K562 (cell line): ENCODE results near the gene CYTH1. TPM values are rescaled to one million over a fixed set of nuclear protein-coding genes. Genes with fewer than 3 reads are reported as not detected.

Experiments used
- ATAC-seq: fragments of 200-7000 bp; cut with Tn5 transposase; 3 replicates; pipeline ENCODE4 v1.9.1; 2020; ENCODE audit warnings: moderate library complexity
- BruUV-seq: library from RNA; stranded (reverse); fragments of 400-500 nt; replicated peaks from 2 replicates; lab custom pipeline; 2021; lab: Mats Ljungman, UMichigan
- CTCF ChIA-PET: fragments of 300-600 bp; formaldehyde crosslinking; extraction: SDS; loops from one replicate; lab custom pipeline; 2021; ENCODE audit warnings: low intra/inter-chr PET ratio; lab: Yijun Ruan, JAX
- POLR2A ChIA-PET: fragments of 300-600, 350-650 bp; sonication (Branson Sonifier 250); formaldehyde crosslinking; extraction: SDS; loops from one replicate; lab custom pipeline; 2021; ENCODE audit warnings: antibody characterized with exemption, inconsistent platforms; lab: Yijun Ruan, JAX
- DNase-seq, 4 experiments: peaks; one replicate each; pipeline versions ENCODE4 v3.0.0 to v3.0.0-alpha.2; 2011 to 2018; ENCODE audit warnings: low spot score in 3 of 4, mixed read lengths in 3 of 4; ENCODE audit errors: extremely low read depth in 1 of 4
- FAIRE-seq: peaks from 2 replicates; lab custom pipeline; 2011; peaks lifted over from hg19 to GRCh38; lab: Jason Lieb, UNC
- H2AFZ ChIP-seq: 2 replicates; pipeline ENCODE4 v1.6.0; 2011; ENCODE audit warnings: low read depth, low read length, control low read depth, inconsistent platforms
- H3K27ac ChIP-seq: fragments of 200-600 bp; 3 replicates; pipeline ENCODE4 v1.8.0; 2011; ENCODE audit warnings: low read depth, mild to moderate bottlenecking, control low read depth, inconsistent platforms, low read length, moderate library complexity, mixed read lengths; ENCODE audit errors: extremely low read depth
- H3K27me3 ChIP-seq, 2 experiments: fragments of 300-600 bp in 1 of 2; 2 replicates in 1 of 2; 3 replicates in 1 of 2; pipeline versions ENCODE4 v1.6.0 to v1.8.0; 2011; ENCODE audit warnings: inconsistent platforms in 2 of 2, low read length in 2 of 2, mild to moderate bottlenecking in 1 of 2, mixed read lengths in 1 of 2, moderate library complexity in 1 of 2; ENCODE audit not compliant: control insufficient read depth in 2 of 2, insufficient read depth in 2 of 2
- H3K36me3 ChIP-seq: fragments of 300-600 bp; 3 replicates; pipeline ENCODE4 v1.8.0; 2011; ENCODE audit warnings: mild to moderate bottlenecking, low read length, inconsistent platforms; ENCODE audit not compliant: control insufficient read depth, insufficient read depth
- H3K4me1 ChIP-seq, 2 experiments: fragments of 200-600 bp in 1 of 2; replicated peaks in 1 of 2; 2 replicates in 1 of 2; 3 replicates in 1 of 2; pipeline versions ENCODE4 v1.5.1 to v1.8.0; 2011; ENCODE audit warnings: inconsistent platforms in 2 of 2, low read length in 2 of 2, mild to moderate bottlenecking in 1 of 2, mixed read lengths in 1 of 2, moderate library complexity in 1 of 2; ENCODE audit not compliant: control insufficient read depth in 2 of 2, insufficient read depth in 2 of 2
- H3K4me2 ChIP-seq: 2 replicates; pipeline ENCODE4 v1.6.1; 2011; ENCODE audit warnings: low read length, control low read depth, inconsistent platforms, mixed read lengths; ENCODE audit not compliant: insufficient read depth
- H3K4me3 ChIP-seq: fragments of 200-600 bp; sonication (generic), shearing (Covaris generic); 2 replicates; pipeline ENCODE4 v1.5.1; 2016; ENCODE audit warnings: control low read depth, inconsistent platforms
- H3K79me2 ChIP-seq: fragments of 200-600 bp; 3 replicates; pipeline ENCODE4 v1.8.0; 2011; ENCODE audit warnings: low read length, inconsistent platforms; ENCODE audit not compliant: control insufficient read depth, insufficient read depth
- H3K9ac ChIP-seq, 2 experiments: 2 replicates each; pipeline versions ENCODE4 v1.6.0 to v1.6.1; 2011; ENCODE audit warnings: low read depth in 2 of 2, low read length in 2 of 2, control low read depth in 1 of 2, inconsistent platforms in 1 of 2, mild to moderate bottlenecking in 1 of 2, mixed read lengths in 1 of 2; ENCODE audit not compliant: insufficient read depth in 1 of 2
- H3K9me1 ChIP-seq: one replicate; pipeline ENCODE4 v1.6.0; 2011; ENCODE audit warnings: inconsistent platforms, mild to moderate bottlenecking, low read length, moderate library complexity; ENCODE audit not compliant: control insufficient read depth, insufficient read depth
- H3K9me3 ChIP-seq: replicated peaks from 2 replicates; pipeline ENCODE4 v1.5.1; 2011; ENCODE audit warnings: low read depth, low read length, inconsistent platforms; ENCODE audit not compliant: control insufficient read depth, insufficient read depth
- H4K20me1 ChIP-seq: replicated peaks from 2 replicates; pipeline ENCODE4 v1.6.1; 2011; ENCODE audit warnings: low read length, inconsistent platforms, mixed read lengths; ENCODE audit not compliant: control insufficient read depth, insufficient read depth
- ARNT ChIP-seq, 2 experiments: fragments of 450-650 bp; IDR thresholded peaks; 2 replicates each; pipeline ENCODE4 v1.6.1; 2016; ENCODE audit warnings: mild to moderate bottlenecking in 1 of 2
- CREM ChIP-seq: IDR thresholded peaks from 2 replicates; pipeline ENCODE4 v1.6.1; 2014; ENCODE audit warnings: antibody characterized with exemption, low read depth
- ELF4 ChIP-seq: fragments of 450-650 bp; formaldehyde crosslinking; IDR thresholded peaks from 2 replicates; pipeline ENCODE4 v1.4.0; 2022; ENCODE audit warnings: missing genetic modification characterization
- EP300 ChIP-seq: IDR thresholded peaks from 2 replicates; pipeline ENCODE4 v1.6.1; 2012; ENCODE audit warnings: low read length, improper control_type of control experiment
- MAFF ChIP-seq: IDR thresholded peaks from 2 replicates; pipeline ENCODE4 v1.6.1; 2012; ENCODE audit warnings: low read length, improper control_type of control experiment
- MED1 ChIP-seq: sonication (generic); formaldehyde crosslinking; IDR thresholded peaks from 2 replicates; pipeline ENCODE4 v1.8.1; 2023; ENCODE audit warnings: missing genetic modification reagents, borderline replicate concordance
- NRF1 ChIP-seq, 2 experiments: fragments of 450-650 bp; IDR thresholded peaks in 1 of 2; conservative IDR thresholded peaks in 1 of 2; 2 replicates each; pipeline ENCODE4 v1.6.1; 2014; ENCODE audit warnings: mild to moderate bottlenecking in 2 of 2
- PHF8 ChIP-seq: fragments of 200-600 bp; sonication (generic); IDR thresholded peaks from 2 replicates; pipeline ENCODE4 v1.6.1; 2012; ENCODE audit warnings: mixed run types, mild to moderate bottlenecking, inconsistent platforms, low read length, moderate library complexity, borderline replicate concordance
- POLR3G ChIP-seq: IDR thresholded peaks from 2 replicates; pipeline ENCODE4 v1.6.1; 2011; ENCODE audit not compliant: insufficient read length, insufficient replicate concordance; ENCODE audit errors: extremely low read depth
- WGBS: fragments of 100-300 bp; shearing (Covaris generic); methylation state at CpG from one replicate; pipeline ENCODE4 v1.1.6; 2016; ENCODE audit warnings: low coverage, mixed read lengths; ENCODE audit not compliant: insufficient coverage; ENCODE audit errors: missing lambda C conversion rate; 5-methylcytosine and 5-hydroxymethylcytosine counted together
- in situ Hi-C: fragments of 300-500 bp; cut with MboI; formaldehyde crosslinking; loops from 4 replicates; pipeline ENCODE4 v1.15.0; 2018; ENCODE audit warnings: inconsistent platforms, mixed read lengths
- intact Hi-C: fragments of 100-400 bp; cut with micrococcal nuclease; formaldehyde crosslinking; loops from 2 replicates; pipeline ENCODE4 v1.14.2; 2022
- polyA plus RNA-seq, 8 experiments: library from polyadenylated mRNA; depleted of rRNA in 4 of 8; stranded (reverse) in 5 of 8; unstranded in 3 of 8; fragments of >200 nt; fragmentation: Nextera tagmentation in 2 of 8; fragmentation: Illumina TruSeq in 1 of 8; extraction: Ambion mirVana in 2 of 8; extraction: Trizol in 1 of 8; gene quantifications; 2 replicates each; pipeline versions ENCODE4 v1.2.1 to v1.2.3, GENCODE V29; 2011 to 2014; ENCODE audit warnings: inconsistent platforms in 1 of 8, missing spikeins in 1 of 8
- total RNA-seq, 7 experiments: library from RNA; depleted of rRNA in 6 of 7; stranded (reverse); fragments of >200 nt in 6 of 7; fragmentation: Illumina TruSeq in 2 of 7; extraction: Trizol in 2 of 7; gene quantifications; 2 replicates each; pipeline versions ENCODE4 v1.2.1 to v1.2.3, GENCODE V29; 2011 to 2021; ENCODE audit warnings: low replicate concordance in 1 of 7
- TF ChIP-seq, protein P1 (sequence below), 2 experiments: IDR thresholded peaks in 1 of 2; conservative IDR thresholded peaks in 1 of 2; 2 replicates each; pipeline ENCODE4 v1.6.1; 2016; ENCODE audit warnings: low read depth in 2 of 2, mild to moderate bottlenecking in 1 of 2, missing compliant biosample characterization in 1 of 2, missing genetic modification characterization in 1 of 2, moderate library complexity in 1 of 2
- TF ChIP-seq, protein P2 (sequence below): sonication (generic); formaldehyde crosslinking; IDR thresholded peaks from 2 replicates; pipeline ENCODE4 v1.8.0; 2022; ENCODE audit warnings: missing genetic modification reagents, mild to moderate bottlenecking, borderline replicate concordance
- TF ChIP-seq, protein P3 (sequence below), 2 experiments: IDR thresholded peaks; 2 replicates each; pipeline ENCODE4 v1.6.1; 2012; ENCODE audit warnings: improper control_type of control experiment in 2 of 2, low read depth in 2 of 2, low read length in 2 of 2, borderline replicate concordance in 1 of 2

Gene CYTH1
- total and polyA plus RNA-seq, 9 of the 15 experiments (the other 6 are each of a cell fraction or from before 2014, with no cell fraction given): 0.52 to 27.7 (median 16.8) TPM

DNA sequence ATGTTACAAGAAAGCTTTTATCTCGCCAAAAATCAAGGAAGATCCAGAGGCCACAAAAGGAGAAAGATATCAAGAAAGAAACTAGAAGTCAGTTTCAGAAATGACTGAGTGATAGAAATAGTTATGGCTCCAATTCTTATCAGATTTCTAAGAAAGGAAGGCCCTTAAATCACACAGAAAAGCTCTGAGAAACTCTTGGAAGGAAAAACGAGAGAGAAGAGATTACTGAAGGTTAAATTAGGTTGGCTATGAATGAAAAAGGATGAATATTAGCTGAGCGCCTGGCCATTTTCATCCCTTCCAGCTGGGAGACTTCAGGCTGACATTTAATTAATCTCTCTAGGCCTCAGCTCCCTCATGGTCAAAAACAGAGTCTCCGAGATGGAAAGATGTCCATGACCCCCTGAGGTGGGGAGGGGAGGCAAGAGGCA lies 72.3 kb downstream of the CYTH1 start:
- H3K36me3 ChIP-seq: peaks cover 13% of the 10 kb centered on the region; the same call in 1 of the 3 replicates
- WGBS: 26% methylated on average over 4 of the region's 4 CpGs
- ATAC-seq (no peak; the same call in 2 of the 3 replicates), FAIRE-seq (no peak), DNase-seq (no peak)
- BruUV-seq: no TSS peak
- in situ Hi-C loops: no loop called here
- ChIA-PET POLR2A (interaction anchor here (0.8 to 1.6 kb wide), 5 partner anchors 9 to 27 kb away, joined by 3 to 4 read pairs (median 3); no protein-coding TSS in a partner anchor), CTCF (interaction anchor here (1.1 kb wide), 1 partner anchor 213 kb away, joined by 3 read pairs; no protein-coding TSS in a partner anchor)
- no peak overlapping the region for H2AFZ ChIP-seq
- no peak overlapping the region for H3K27ac ChIP-seq
- H3K9me1 ChIP-seq: no peaks in the 10 kb centered on the region
- H3K9ac ChIP-seq: no peak overlapping the region
- peaks cover 15% of the 10 kb centered on the region; the same call in 2 of the 3 replicates for H3K79me2 ChIP-seq
- H3K27me3 ChIP-seq: no peaks in the 10 kb centered on the region
- no peak overlapping the region for H3K4me3 ChIP-seq
- H3K9me3 ChIP-seq: no peaks in the 10 kb centered on the region
- peaks cover 5 to 21% of the 10 kb centered on the region in 2 experiments; a peak in 4 of 5 replicates for H3K4me1 ChIP-seq
- intact Hi-C loops: loop anchor here (5.0 to 10.0 kb wide), 2 partner anchors 212 to 265 kb away; no protein-coding TSS in a partner anchor
- H4K20me1 ChIP-seq: peaks cover 24% of the 10 kb centered on the region
- H3K4me2 ChIP-seq: no peak overlapping the region
- TF ChIP-seq NRF1 (conservative IDR thresholded peaks at IDR 0.05 in 1 of 2, IDR thresholded peaks at IDR 0.05 in 1 of 2): no peak
- TF ChIP-seq PHF8: no peak
- TF ChIP-seq, protein P1, sequence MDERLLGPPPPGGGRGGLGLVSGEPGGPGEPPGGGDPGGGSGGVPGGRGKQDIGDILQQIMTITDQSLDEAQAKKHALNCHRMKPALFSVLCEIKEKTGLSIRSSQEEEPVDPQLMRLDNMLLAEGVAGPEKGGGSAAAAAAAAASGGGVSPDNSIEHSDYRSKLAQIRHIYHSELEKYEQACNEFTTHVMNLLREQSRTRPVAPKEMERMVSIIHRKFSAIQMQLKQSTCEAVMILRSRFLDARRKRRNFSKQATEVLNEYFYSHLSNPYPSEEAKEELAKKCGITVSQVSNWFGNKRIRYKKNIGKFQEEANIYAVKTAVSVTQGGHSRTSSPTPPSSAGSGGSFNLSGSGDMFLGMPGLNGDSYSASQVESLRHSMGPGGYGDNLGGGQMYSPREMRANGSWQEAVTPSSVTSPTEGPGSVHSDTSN (CRISPR knock-in tag; IDR thresholded peaks at IDR 0.05; ENCODE audit: low read depth): no peak
- TF ChIP-seq, protein P1 (tag; conservative IDR thresholded peaks at IDR 0.05; ENCODE audit: low read depth): peak; percentile 79
- TF ChIP-seq, protein P2, sequence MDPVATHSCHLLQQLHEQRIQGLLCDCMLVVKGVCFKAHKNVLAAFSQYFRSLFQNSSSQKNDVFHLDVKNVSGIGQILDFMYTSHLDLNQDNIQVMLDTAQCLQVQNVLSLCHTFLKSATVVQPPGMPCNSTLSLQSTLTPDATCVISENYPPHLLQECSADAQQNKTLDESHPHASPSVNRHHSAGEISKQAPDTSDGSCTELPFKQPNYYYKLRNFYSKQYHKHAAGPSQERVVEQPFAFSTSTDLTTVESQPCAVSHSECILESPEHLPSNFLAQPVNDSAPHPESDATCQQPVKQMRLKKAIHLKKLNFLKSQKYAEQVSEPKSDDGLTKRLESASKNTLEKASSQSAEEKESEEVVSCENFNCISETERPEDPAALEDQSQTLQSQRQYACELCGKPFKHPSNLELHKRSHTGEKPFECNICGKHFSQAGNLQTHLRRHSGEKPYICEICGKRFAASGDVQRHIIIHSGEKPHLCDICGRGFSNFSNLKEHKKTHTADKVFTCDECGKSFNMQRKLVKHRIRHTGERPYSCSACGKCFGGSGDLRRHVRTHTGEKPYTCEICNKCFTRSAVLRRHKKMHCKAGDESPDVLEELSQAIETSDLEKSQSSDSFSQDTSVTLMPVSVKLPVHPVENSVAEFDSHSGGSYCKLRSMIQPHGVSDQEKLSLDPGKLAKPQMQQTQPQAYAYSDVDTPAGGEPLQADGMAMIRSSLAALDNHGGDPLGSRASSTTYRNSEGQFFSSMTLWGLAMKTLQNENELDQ (CRISPR knock-in tag): no peak
- TF ChIP-seq ARNT (IDR thresholded peaks at IDR 0.05): no peak
- TF ChIP-seq, protein P3, sequence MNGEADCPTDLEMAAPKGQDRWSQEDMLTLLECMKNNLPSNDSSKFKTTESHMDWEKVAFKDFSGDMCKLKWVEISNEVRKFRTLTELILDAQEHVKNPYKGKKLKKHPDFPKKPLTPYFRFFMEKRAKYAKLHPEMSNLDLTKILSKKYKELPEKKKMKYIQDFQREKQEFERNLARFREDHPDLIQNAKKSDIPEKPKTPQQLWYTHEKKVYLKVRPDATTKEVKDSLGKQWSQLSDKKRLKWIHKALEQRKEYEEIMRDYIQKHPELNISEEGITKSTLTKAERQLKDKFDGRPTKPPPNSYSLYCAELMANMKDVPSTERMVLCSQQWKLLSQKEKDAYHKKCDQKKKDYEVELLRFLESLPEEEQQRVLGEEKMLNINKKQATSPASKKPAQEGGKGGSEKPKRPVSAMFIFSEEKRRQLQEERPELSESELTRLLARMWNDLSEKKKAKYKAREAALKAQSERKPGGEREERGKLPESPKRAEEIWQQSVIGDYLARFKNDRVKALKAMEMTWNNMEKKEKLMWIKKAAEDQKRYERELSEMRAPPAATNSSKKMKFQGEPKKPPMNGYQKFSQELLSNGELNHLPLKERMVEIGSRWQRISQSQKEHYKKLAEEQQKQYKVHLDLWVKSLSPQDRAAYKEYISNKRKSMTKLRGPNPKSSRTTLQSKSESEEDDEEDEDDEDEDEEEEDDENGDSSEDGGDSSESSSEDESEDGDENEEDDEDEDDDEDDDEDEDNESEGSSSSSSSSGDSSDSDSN (IDR thresholded peaks at IDR 0.05; ENCODE audit: borderline replicate concordance in 1 of 2, low read depth in 2 of 2, low read length in 2 of 2): no peak
- no peak for TF ChIP-seq ELF4 (CRISPR knock-in tag)
- no peak for TF ChIP-seq POLR3G
- no peak for TF ChIP-seq MAFF
- TF ChIP-seq CREM: no peak
- peak; percentile 43; the same call in 1 of the 2 replicates for TF ChIP-seq EP300
- no peak for TF ChIP-seq MED1
